ENCODE data around the gene ACSF3.
"Not testable (repeated sequence)": the region's sequence is repeated elsewhere in the genome, so short reads cannot be mapped to it uniquely, and the experiment has no call there.

ACSF3 gene

DNA sequence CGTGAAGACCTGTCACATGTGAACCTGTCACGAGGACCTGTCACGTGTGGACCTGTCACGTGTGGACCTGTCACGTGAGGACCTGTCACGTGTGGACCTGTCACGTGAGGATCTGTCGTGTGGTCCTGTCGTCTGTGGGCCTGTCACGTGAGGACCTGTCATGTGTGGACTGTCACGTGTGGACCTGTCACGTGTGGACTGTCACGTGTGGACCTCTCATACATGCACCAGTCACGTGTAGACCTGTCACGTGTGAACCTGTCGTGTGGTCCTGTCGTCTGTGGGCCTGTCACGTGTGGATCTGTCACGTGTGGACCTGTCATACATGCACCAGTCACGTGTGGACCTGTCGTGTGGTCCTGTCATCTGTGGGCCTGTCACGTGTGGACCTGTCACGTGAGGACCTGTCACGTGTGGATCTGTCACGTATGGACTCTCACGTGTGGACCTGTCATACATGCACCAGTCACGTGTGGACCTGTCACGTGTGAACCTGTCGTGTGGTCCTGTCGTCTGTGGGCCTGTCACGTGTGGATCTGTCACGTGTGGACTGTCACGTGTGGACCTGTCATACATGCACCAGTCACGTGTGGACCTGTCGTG is 19.5 kb upstream of the ACSF3 start:
- DNase-seq, result not testable (repeated sequence)

- DNase-seq, result no peak
These were observed 18.6 kb upstream of the ACSF3 start for GRCh38 chr16:89074803-89075688.

DNA sequence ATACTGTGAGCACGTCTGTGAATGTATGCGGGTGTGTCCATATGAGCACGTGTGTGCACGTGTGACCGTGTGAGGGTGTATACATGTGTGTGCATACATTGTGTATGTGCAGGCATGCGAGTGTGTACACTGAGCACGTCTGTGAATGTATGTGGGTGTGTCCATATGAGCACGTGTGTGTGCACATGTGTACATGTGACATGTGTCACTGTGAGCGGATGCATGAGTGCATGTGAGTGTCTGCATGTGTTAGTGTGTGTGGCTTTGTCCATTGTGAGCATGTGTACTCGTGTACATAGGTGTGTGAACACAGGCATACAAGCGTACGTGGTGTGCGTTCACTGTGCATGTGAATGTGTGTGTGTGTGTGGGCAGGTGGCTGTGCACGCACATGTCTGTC is 17.5 kb upstream of the ACSF3 start:
- DNase-seq, result no peak

DNA sequence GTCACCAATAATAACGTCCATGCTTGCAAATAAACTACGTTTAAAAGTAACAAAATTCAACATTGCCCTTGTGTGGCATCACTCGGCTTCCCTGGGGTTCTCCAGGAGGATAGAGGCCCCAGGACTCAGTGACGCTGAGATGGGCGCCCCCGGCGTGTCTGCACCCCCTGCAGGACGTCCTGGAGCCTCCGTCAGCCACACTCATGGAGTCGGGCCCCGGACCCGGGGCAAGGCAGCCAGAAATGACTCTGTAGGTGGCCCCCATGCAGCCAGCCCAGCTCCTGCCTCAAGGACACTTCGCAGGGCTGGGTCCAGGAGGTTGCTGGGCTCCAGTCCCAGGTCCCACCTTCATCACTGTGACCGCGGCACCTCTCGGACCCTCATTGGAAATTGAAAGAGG is 16.6 kb upstream of the ACSF3 start:
- no peak for DNase-seq

- DNase-seq, result no peak
These were observed 15.5 kb upstream of the ACSF3 start for GRCh38 chr16:89078172-89078571.

DNA sequence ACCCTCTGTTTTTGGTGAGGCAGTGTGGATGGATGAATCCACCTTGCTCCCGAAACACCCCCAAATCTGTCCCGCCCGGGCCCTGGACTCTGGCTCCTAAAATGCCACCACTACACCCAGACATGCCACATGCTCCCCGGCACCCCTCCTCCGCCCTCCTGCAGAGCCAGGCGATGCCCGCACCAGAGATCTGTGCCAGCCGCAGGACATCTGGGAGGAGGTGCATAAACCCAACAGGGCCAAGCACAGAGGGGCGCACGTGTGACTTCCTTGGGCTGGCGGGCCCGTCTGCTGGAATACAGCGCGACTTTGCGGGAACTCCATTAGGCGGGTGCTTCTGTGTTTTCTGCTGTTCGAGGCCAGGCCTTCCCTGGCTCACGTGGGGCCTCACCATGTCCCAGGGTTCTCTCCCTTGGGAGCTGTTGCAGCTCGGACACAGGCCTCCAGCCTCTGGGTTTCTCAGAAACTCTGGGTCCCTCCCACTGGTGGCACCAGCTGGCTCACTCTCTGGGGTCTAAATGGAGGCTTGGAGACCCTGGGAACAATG is 14.1 kb upstream of the ACSF3 start:
- no peak for DNase-seq

DNA sequence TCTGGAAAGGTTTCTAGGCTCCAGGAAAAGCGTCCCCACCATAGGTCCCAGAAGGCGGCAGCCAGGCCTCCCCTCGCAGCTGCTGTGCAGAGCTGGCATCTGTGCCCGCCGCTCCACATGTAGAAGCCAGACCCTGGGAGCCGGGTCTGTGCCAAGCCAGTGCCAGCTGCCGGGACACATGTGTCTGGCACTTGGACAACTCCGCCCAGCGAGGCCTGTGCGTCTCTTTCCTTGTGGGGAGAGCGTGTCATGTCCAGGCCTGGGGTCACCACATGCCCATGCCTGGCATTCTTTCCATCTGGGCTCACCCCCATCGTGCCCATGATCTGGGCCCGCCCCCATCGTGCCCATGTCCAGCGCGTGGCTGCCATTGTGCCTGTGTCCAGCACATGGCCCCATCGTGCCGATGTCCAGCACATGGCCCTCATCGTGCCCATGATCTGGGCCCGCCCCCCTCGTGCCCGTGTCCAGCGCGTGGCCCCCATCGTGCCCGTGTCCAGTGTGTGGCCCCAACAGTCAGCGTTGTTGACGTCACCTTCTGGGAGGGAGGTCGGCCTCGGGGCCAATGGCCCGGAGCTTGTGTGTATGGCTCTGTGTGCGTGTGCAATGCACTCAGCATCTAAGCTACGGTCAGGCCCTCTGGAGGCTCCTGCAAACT is 13.3 kb upstream of the ACSF3 start:
- DNase-seq, result no peak

DNA sequence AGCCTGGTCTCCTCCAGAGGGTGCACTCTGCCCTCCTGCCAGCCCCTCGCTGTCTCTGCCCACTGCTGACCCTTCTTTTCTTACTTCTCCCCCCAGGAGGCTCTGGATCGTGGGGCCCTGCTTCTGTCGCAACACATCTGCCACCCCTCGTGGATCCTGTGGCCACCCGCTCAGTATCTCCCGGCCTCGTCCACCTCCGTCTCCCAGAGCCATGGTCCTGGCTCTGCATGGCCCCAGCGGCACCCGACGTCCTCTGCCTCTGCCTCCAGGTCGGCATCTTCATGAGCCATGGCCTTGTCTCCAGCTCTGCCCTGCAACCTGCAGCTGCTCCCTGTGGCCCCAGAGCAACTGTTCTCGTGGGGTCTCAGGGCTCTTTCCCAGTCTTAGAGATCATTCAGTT is 12.1 kb upstream of the ACSF3 start:
- no peak for DNase-seq

DNA sequence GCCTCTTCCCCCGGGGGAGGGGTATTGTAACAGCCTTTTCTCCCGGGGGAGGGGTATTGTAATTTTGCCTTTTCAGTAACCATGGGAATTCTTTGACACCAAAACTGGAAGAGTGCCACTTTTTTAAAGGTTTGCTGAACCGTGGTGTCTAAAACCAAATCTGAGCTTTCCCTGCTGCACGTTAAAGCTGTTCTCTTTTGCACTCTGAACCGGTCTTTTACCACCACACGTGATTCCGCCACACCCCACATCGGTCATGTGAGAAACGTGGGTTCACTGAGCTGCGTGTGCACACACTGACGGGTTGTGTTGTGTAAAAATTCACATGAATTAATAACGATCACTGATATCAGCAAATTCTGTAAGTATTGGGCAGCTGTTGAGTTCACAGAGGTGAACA is 9.2 kb upstream of the ACSF3 start:
- no peak for DNase-seq

- no peak for DNase-seq
These were observed 8.6 kb upstream of the ACSF3 start for GRCh38 chr16:89084814-89085612.

- DNase-seq, result no peak
These were observed 7.9 kb upstream of the ACSF3 start for GRCh38 chr16:89085755-89086154.

DNA sequence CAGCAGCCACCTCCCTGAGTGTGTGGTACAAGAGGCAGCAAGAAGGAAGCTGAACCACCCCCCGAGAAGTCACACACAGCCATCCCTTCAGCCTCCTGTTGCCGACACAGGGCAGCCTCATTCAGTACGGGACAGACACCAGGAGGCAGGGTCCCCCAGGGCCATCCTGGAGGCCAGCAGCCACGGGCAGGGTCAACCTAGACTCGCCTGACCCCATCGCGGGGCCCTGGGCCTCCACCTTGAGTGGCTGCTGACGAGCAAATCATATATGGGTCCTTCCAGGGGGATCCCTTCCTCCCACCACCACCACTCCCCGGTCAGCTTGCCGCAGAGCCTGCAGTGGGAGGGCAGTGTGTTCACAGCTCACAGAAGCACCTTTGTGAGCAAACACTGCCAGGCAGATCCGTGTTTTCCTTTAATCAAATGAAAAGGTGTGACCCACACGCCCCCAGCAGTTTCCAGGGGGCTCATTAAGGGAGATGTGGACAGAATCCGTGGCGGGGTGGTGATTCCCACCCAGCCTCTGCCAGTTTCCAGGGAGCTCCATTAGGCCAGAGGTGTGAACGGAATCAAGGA is 5.6 kb upstream of the ACSF3 start:
- DNase-seq, result no peak

DNA sequence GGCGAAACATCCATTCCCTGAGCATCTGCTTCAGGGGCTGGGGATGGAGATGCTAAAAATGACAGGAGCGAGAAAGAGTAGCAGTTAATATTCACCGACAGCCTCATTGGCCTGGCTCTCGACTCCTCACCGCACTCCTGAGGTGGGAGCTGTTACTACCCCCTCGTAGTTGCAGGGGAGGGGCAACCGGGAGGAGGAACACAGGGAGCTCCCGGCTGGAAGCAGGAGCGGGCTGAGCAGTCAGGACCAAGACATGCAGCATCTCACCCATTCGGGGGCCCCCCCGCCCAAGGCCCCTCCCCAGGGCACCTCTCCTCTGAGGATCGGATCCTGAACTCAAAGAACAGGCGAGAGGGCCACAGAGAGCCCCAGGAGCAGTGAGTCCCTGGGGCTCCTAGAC is 4.5 kb upstream of the ACSF3 start:
- DNase-seq, result no peak

DNA sequence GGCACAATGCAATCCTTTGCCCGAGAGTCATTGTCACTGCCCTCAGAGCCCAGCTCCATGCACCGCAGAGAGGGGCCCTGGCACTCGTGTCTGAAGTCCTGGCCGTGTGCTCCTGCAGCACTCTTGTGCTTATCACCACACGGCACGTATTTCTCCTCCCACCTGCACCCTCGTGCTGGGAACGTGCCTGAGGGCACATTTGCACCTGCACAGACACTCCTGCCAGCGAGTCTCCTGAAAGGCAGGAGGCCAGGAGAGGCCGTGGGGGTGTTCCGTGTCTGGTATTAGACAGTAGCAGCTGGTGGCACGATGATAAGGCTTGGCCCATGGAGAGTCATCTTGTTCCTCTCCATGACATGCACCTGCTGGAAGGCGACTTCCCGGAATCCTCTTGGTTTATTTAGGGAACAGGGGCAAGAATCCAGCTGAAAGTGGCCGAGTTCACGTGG is 3.4 kb upstream of the ACSF3 start:
- DNase-seq, result no peak

DNA sequence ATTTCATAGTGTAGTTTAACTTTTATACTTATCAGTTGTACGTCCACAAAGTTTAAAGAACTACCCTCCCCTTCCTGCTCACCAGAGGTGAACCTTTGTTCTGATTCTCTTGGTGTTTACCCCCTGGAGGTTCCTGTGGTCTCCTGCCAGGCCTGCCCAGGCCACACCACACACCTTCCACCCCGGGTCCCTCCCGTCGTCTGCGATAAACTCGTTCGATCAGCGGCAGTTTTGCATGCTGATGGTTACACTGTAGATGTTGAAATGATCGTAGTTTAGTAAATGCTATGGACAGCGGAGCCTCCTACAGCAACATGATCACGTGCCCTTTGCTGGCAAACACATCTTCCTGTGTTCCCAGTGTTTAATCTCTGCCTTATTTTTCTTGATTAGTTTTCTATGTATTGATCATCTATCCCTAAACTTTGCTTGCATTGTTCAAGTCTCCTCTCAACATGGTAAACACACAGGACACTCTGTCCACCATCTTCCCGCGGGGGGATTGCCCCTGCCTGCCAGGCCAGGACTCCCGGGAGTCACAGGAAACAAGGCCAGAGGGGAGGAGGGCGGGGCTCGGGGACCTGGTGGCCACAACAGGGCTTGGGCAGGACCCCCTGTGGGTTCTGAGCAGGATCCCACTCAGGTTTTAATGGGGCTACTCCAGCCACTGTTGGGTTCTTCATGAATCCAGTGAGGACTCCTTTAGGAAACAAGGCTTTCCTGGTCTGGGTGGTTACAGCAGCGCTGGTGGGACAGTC is 2.8 kb upstream of the ACSF3 start:
- no peak for DNase-seq

DNA sequence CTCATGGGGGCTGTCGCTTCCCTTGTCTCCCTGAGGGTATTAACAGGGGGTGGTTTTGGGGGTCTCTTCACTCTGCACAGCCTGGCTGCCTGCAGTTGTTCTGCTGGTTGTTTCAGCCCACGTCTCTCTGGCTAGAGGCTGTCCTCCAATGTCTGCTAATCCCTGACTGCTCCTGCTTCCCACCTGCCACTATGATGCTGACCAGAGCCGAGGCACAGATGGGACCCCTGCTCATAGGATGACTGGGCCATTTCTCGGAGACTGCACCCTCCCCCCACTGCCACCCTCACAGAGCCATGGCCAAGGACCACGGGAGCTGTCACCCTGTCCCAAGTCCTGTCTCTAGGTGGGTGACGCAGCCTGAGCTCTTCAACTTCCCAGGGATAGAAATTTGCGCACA is 1.6 kb upstream of the ACSF3 start:
- DNase-seq, result no peak

- not testable (repeated sequence) for DNase-seq
These were observed 425 bp upstream of the ACSF3 start for GRCh38 chr16:89093252-89093601.

GRCh38 chr16:89094252-89094879 is 714 bp downstream of the ACSF3 start:
- DNase-seq, result no peak

DNA sequence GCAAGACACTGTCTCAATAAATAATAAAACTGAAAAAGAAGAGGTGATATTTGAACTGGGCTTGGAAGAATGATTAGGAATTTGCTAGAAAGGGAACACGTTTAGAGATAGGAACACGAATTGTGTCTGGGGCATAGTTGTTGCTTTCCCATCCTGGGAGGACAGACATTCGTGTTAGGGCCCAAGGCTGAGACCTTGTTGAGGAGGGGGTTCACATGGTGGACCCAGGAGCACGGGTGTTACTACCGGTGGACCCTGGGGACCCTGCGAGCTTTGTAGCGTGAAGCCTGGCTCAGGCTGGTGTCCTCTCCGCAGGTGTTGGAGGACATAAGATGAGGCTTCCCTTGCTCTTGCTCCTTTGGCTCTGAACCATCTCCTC is 1.2 kb downstream of the ACSF3 start:
- no peak for DNase-seq

DNA sequence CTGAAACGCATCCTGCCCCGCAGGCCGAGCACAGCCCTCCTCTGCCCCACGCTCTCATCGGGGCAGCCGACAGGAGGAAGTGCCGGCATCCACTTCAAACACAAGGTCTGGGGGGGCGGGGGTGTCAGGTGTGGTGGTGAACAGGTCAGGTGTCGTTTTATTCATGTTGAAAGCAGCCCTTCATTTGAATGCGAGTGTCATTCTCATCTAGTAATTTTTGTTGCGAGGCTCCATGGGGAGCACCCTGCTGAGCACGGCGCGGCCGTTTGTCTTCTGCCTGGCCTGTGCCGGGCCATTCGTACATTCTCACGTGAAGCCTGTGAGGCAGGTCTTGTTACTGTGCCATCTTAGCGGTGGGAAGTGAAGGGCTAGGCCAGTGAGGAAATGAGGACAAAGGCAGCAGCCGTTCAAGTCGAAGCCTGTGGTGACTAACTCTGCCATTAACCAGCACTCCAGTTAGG is 1.9 kb downstream of the ACSF3 start:
- no peak for DNase-seq

GRCh38 chr16:89096042-89096717 is 2.5 kb downstream of the ACSF3 start:
- no peak for DNase-seq

Measured in 8988T (cell line).